K562 (cell line): Measurements from ENCODE around the gene ASPDH.

ENCODE experiments used
- ADNP ChIP-seq: fragments of 200-800 bp; sonication (Bioruptor generic); IDR thresholded peaks from 2 replicates; pipeline ENCODE4 v1.6.1; 2016; ENCODE audit warnings: missing genetic modification characterization, missing compliant biosample characterization
- ELF2 ChIP-seq: fragments of 250-450 bp; sonication (Bioruptor Pico); IDR thresholded peaks from 2 replicates; pipeline ENCODE4 v1.5.0; 2021; ENCODE audit warnings: mild to moderate bottlenecking
- GABPA ChIP-seq: fragments of 200-800 bp; sonication (Bioruptor generic); conservative IDR thresholded peaks from 2 replicates; pipeline ENCODE4 v1.6.1; 2016; ENCODE audit warnings: low read depth, missing genetic modification characterization, missing compliant biosample characterization
- HMGN3 ChIP-seq: IDR thresholded peaks from 2 replicates; pipeline ENCODE4 v1.6.1; 2011; ENCODE audit warnings: borderline replicate concordance, low read depth, mild to moderate bottlenecking, mixed read lengths, low read length; ENCODE audit not compliant: insufficient read length; ENCODE audit errors: extremely low read depth
- MAFK ChIP-seq: IDR thresholded peaks from 2 replicates; pipeline ENCODE4 v1.6.1; 2011; ENCODE audit warnings: low read length, improper control_type of control experiment
- MXI1 ChIP-seq: IDR thresholded peaks from 2 replicates; pipeline ENCODE4 v1.6.1; 2011; ENCODE audit warnings: low read depth, mild to moderate bottlenecking, improper control_type of control experiment, low read length
- NFE2L1 ChIP-seq: fragments of 450-650 bp; IDR thresholded peaks from 2 replicates; pipeline ENCODE4 v1.6.1; 2016; ENCODE audit warnings: missing genetic modification characterization, low read depth, mild to moderate bottlenecking, missing compliant biosample characterization, moderate library complexity, borderline replicate concordance
- RBBP5 ChIP-seq: fragments of 200-600 bp; sonication (generic); IDR thresholded peaks from 2 replicates; pipeline ENCODE4 v1.6.1; 2012; ENCODE audit warnings: borderline replicate concordance, mild to moderate bottlenecking, low read length, control low read depth, inconsistent platforms; ENCODE audit not compliant: insufficient read depth, poor library complexity, severe bottlenecking
- SPI1 ChIP-seq: IDR thresholded peaks from 2 replicates; pipeline ENCODE4 v1.6.1; 2011; ENCODE audit warnings: low read depth, low read length, control low read depth, borderline replicate concordance
- TF ChIP-seq, protein P1 (sequence below), 3 experiments: IDR thresholded peaks in 2 of 3; conservative IDR thresholded peaks in 1 of 3; 2 replicates each; pipeline ENCODE4 v1.5.1; 2011 to 2012; ENCODE audit warnings: low read length in 3 of 3, mild to moderate bottlenecking in 3 of 3, control low read depth in 2 of 3, improper control_type of control experiment in 1 of 3, inconsistent platforms in 1 of 3, low read depth in 1 of 3, mixed read lengths in 1 of 3, moderate library complexity in 1 of 3; ENCODE audit not compliant: insufficient read depth in 2 of 3

- TF ChIP-seq, protein P1, sequence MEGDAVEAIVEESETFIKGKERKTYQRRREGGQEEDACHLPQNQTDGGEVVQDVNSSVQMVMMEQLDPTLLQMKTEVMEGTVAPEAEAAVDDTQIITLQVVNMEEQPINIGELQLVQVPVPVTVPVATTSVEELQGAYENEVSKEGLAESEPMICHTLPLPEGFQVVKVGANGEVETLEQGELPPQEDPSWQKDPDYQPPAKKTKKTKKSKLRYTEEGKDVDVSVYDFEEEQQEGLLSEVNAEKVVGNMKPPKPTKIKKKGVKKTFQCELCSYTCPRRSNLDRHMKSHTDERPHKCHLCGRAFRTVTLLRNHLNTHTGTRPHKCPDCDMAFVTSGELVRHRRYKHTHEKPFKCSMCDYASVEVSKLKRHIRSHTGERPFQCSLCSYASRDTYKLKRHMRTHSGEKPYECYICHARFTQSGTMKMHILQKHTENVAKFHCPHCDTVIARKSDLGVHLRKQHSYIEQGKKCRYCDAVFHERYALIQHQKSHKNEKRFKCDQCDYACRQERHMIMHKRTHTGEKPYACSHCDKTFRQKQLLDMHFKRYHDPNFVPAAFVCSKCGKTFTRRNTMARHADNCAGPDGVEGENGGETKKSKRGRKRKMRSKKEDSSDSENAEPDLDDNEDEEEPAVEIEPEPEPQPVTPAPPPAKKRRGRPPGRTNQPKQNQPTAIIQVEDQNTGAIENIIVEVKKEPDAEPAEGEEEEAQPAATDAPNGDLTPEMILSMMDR (IDR thresholded peaks at IDR 0.05 in 2 of 3, conservative IDR thresholded peaks at IDR 0.05 in 1 of 3; ENCODE audit: insufficient read depth in 2 of 3, low read depth in 1 of 3, low read length in 3 of 3), result no peak
- TF ChIP-seq RBBP5, result no peak
- no peak for TF ChIP-seq HMGN3
- TF ChIP-seq MXI1, result no peak
- no peak for TF ChIP-seq ADNP (tag)
- TF ChIP-seq GABPA (tag), result no peak
- TF ChIP-seq MAFK, result no peak
- TF ChIP-seq SPI1, result no peak
- no peak for TF ChIP-seq NFE2L1 (tag)
- TF ChIP-seq ELF2 (CRISPR knock-in tag), result no peak
Observed at GRCh38 chr19:50464348-50464747, 49.4 kb downstream of the ASPDH start.
